GM21825 (cell line): ENCODE data around the gene ACAP3.
"Not testable (repeated sequence)": the region's sequence is repeated elsewhere in the genome, so short reads cannot be mapped to it uniquely, and the experiment has no call there.

ENCODE experiments used
- ATAC-seq: cut with Tn5 transposase; IDR thresholded peaks from one replicate; pipeline ENCODE4 v1.9.1; 2021; ENCODE audit warnings: mild to moderate bottlenecking, moderate library complexity; ENCODE audit not compliant: unreplicated experiment

Gene ACAP3

GRCh38 chr1:1248009-1248913 lies 59.5 kb downstream of the ACAP3 start:
- not testable (repeated sequence) for ATAC-seq

- no peak for ATAC-seq
Measured at GRCh38 chr1:1247341-1247913, 60.3 kb downstream of the ACAP3 start.

- no peak for ATAC-seq
Measured at GRCh38 chr1:1246577-1247340, 61.0 kb downstream of the ACAP3 start, which contains the start of gene C1QTNF12. TSS of gene C1QTNF12 (minus strand) at chr1:1246722. CDS start at chr1:1246690, 32 bp downstream.

- no peak for ATAC-seq
Measured at GRCh38 chr1:1245817-1246576, 61.7 kb downstream of the ACAP3 start.

- ATAC-seq = no peak
Measured at GRCh38 chr1:1245178-1245816, 62.4 kb downstream of the ACAP3 start.

- ATAC-seq = no peak
Measured at GRCh38 chr1:1244192-1244811, 63.4 kb downstream of the ACAP3 start.

GRCh38 chr1:1243807-1244191 lies 63.9 kb downstream of the ACAP3 start:
- ATAC-seq = no peak

GRCh38 chr1:1243266-1243660 lies 64.5 kb downstream of the ACAP3 start:
- ATAC-seq = no peak

- no peak for ATAC-seq
Measured at GRCh38 chr1:1242461-1243265, 65.1 kb downstream of the ACAP3 start.
